Measurements from ENCODE around the gene CWC27. TPM values are rescaled to one million over a fixed set of nuclear protein-coding genes. Genes with fewer than 3 reads are reported as not detected.

The CWC27 gene
- total and polyA plus RNA-seq, 7 donors = 16.0 to 31.2 (median 19.3) TPM

DNA sequence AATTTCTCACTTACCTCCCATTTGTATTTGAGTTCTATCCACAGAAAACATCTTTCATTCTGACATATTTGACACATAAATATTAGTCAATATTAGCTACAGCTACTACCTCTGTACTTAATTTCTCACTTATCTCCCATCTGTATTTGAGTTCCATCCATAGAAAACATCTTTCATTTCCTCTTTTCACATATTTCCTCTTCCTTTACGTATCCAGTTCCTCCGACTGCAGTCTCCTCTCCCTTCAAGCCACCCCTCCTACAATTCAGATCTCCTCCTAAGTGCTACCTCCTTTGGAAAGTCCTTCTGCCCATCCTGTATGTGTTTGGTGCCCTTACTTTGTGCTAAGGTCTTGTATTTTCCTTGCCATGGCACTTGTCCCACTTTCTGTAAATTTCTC is 1.8 kb upstream of the CWC27 start:
- intact Hi-C loops (cut with DNase I) = no loop called here
- no peak overlapping the region for H3K27ac ChIP-seq
- H3K9me3 ChIP-seq = no peaks in the 10 kb centered on the region
- no peaks in the 10 kb centered on the region for H3K27me3 ChIP-seq (ENCODE audit: insufficient read depth in 3 of 3, low read length in 2 of 3)
- H3K36me3 ChIP-seq (ENCODE audit: insufficient read depth in 1 of 2, low read depth in 1 of 2) = peaks cover 0 to 16% of the 10 kb centered on the region in 2 donors
- H3K4me1 ChIP-seq = peaks cover 40% of the 10 kb centered on the region
- no peak for DNase-seq
- peak overlapping the region; percentile 75 for H3K4me3 ChIP-seq
- 67 to 76% (median 70%) methylated on average over 2 of the region's 2 CpGs for WGBS, 3 donors
- ATAC-seq = no peak
- TF ChIP-seq, protein P1, sequence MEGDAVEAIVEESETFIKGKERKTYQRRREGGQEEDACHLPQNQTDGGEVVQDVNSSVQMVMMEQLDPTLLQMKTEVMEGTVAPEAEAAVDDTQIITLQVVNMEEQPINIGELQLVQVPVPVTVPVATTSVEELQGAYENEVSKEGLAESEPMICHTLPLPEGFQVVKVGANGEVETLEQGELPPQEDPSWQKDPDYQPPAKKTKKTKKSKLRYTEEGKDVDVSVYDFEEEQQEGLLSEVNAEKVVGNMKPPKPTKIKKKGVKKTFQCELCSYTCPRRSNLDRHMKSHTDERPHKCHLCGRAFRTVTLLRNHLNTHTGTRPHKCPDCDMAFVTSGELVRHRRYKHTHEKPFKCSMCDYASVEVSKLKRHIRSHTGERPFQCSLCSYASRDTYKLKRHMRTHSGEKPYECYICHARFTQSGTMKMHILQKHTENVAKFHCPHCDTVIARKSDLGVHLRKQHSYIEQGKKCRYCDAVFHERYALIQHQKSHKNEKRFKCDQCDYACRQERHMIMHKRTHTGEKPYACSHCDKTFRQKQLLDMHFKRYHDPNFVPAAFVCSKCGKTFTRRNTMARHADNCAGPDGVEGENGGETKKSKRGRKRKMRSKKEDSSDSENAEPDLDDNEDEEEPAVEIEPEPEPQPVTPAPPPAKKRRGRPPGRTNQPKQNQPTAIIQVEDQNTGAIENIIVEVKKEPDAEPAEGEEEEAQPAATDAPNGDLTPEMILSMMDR (IDR thresholded peaks at IDR 0.05) = no peak

DNA sequence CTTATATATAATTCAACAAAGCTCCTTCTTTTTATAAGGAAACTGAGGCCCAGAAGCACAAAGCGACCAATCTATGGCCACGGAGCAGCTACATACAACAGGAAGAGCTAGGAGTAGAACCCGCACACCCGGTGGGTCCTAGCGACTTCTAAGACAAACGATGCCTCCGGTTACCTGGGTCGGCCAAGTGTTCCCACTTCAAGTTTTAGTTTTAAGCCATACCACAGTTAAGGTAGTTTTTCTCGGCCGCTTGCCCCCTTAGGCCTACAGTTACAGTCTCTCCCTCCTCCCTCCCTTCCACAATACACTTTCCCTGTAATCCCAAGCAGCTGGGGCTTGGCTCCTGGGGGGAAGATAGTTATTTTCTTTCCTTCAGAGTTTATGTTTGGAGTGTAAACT is 772 bp upstream of the CWC27 start:
- peaks cover 0 to 13% of the 10 kb centered on the region in 2 donors for H3K36me3 ChIP-seq (ENCODE audit: insufficient read depth in 1 of 2, low read depth in 1 of 2)
- DNase-seq (no peak), ATAC-seq (peak; percentile 16 to 45 (median 20))
- H3K4me3 ChIP-seq = peak overlapping the region; percentile 75
- no peaks in the 10 kb centered on the region for H3K9me3 ChIP-seq
- intact Hi-C loops (cut with DNase I) = no loop called here
- TF ChIP-seq, protein P1 (IDR thresholded peaks at IDR 0.05) = no peak
- H3K27me3 ChIP-seq (ENCODE audit: insufficient read depth in 3 of 3, low read length in 2 of 3) = no peaks in the 10 kb centered on the region
- peak overlapping the region; percentile 85 for H3K27ac ChIP-seq
- H3K4me1 ChIP-seq = peaks cover 40% of the 10 kb centered on the region
- WGBS, 3 donors = 0 to 1% (median 1%) methylated on average over 10 of the region's 10 CpGs

DNA sequence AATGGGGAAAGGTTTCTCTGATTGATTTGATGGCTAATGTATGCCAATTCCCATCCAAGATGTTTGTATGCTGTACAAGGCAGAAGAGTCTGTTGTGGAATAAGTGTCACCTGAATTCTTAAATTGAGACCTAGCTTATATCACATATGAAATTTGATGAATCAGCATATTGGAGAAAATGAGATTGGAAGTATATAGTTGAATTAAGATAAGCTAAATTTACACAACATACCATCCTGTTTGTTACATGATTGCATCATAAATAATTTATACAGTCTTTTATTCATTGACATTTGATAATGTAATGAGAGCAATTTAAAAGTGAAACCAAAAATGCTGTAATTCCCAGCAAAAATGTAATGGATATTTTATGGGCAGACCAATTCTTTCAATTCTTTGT is 1.1 kb downstream of the CWC27 start:
- intact Hi-C loops (cut with DNase I) = no loop called here
- no peaks in the 10 kb centered on the region for H3K27me3 ChIP-seq (ENCODE audit: insufficient read depth in 3 of 3, low read length in 2 of 3)
- no peaks in the 10 kb centered on the region for H3K9me3 ChIP-seq
- no peak overlapping the region for H3K27ac ChIP-seq
- peaks cover 40% of the 10 kb centered on the region for H3K4me1 ChIP-seq
- peak overlapping the region; percentile 75 for H3K4me3 ChIP-seq
- TF ChIP-seq, protein P1 (IDR thresholded peaks at IDR 0.05) = no peak
- H3K36me3 ChIP-seq (ENCODE audit: insufficient read depth in 1 of 2, low read depth in 1 of 2) = peaks cover 0 to 4% of the 10 kb centered on the region in 2 donors
- no peak for DNase-seq
- ATAC-seq = no peak

DNA sequence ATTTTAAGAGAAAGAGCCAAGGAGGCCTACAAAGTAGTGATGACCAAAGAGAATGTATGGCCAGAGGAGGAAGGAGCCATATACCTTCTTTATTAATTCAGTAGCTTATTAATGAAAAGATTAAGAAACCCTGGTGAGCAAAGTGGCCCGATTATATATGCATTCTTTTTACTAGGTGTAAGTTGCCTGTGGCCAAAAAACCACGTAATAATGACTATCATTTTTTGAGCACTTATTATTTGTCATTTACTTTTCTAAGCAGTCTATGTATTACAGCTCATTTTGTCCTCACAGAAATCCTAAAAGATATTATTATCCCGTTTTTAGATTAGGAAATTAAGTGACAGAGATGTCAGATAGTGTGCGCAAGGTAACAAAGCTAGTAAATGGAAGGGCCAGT is 3.0 kb downstream of the CWC27 start:
- H3K9me3 ChIP-seq = no peaks in the 10 kb centered on the region
- peaks cover 0 to 21% of the 10 kb centered on the region in 2 donors for H3K36me3 ChIP-seq (ENCODE audit: insufficient read depth in 1 of 2, low read depth in 1 of 2)
- WGBS, 3 donors = 87 to 89% (median 87%) methylated on average over 4 of the region's 4 CpGs
- ATAC-seq (no peak), DNase-seq (no peak)
- H3K4me3 ChIP-seq = no peak overlapping the region
- TF ChIP-seq, protein P1 (IDR thresholded peaks at IDR 0.05) = no peak
- peaks cover 26% of the 10 kb centered on the region for H3K4me1 ChIP-seq
- H3K27ac ChIP-seq = no peak overlapping the region
- no peaks in the 10 kb centered on the region for H3K27me3 ChIP-seq (ENCODE audit: insufficient read depth in 3 of 3, low read length in 2 of 3)
- intact Hi-C loops (cut with DNase I) = no loop called here

DNA sequence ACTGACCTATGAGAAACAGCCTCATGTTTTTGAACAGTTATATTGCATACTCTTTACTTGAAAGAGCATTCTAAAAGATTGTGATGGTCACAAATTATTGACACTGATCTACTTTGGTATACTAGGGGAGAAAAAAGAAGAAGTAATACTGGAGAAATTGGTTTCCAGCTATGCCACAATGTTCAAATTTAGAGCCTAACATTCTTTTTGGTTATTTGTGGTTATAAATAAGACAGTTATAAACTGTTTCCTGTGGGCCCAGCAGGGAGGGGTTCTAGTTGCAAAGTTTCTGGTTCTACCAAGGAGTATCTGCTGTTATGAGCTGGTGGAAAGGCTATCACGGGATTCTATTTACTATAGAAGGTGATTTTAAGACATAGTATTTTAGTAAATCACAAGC is 4.8 kb downstream of the CWC27 start:
- ATAC-seq = no peak
- H3K9me3 ChIP-seq = no peaks in the 10 kb centered on the region
- H3K27me3 ChIP-seq (ENCODE audit: insufficient read depth in 3 of 3, low read length in 2 of 3) = no peaks in the 10 kb centered on the region
- no peak overlapping the region for H3K27ac ChIP-seq
- intact Hi-C loops (cut with DNase I) = no loop called here
- DNase-seq = no peak
- H3K4me1 ChIP-seq = peaks cover 17% of the 10 kb centered on the region
- TF ChIP-seq, protein P1 (IDR thresholded peaks at IDR 0.05) = no peak
- H3K4me3 ChIP-seq = no peak overlapping the region
- 75 to 87% (median 82%) methylated on average over 1 of the region's 1 CpG for WGBS, 3 donors
- H3K36me3 ChIP-seq (ENCODE audit: insufficient read depth in 1 of 2, low read depth in 1 of 2) = peaks cover 0 to 21% of the 10 kb centered on the region in 2 donors

Data from psoas muscle (tissue), 8 donors.